ENCODE results near the gene LYRM9.
"Not testable (repeated sequence)": the region's sequence is repeated elsewhere in the genome, so short reads cannot be mapped to it uniquely, and the experiment has no call there.

Gene LYRM9

GRCh38 chr17:27892866-27893769 is at the start of gene LYRM9:
Gene LYRM9, minus strand, starts transcription at chr17:27893365. Its CDS starts 10,671 bp downstream, at chr17:27882694.
- peak; percentile 85 for DNase-seq

- no peak for DNase-seq
Observed at GRCh38 chr17:27940503-27941428, 47.6 kb upstream of the LYRM9 start.

DNA sequence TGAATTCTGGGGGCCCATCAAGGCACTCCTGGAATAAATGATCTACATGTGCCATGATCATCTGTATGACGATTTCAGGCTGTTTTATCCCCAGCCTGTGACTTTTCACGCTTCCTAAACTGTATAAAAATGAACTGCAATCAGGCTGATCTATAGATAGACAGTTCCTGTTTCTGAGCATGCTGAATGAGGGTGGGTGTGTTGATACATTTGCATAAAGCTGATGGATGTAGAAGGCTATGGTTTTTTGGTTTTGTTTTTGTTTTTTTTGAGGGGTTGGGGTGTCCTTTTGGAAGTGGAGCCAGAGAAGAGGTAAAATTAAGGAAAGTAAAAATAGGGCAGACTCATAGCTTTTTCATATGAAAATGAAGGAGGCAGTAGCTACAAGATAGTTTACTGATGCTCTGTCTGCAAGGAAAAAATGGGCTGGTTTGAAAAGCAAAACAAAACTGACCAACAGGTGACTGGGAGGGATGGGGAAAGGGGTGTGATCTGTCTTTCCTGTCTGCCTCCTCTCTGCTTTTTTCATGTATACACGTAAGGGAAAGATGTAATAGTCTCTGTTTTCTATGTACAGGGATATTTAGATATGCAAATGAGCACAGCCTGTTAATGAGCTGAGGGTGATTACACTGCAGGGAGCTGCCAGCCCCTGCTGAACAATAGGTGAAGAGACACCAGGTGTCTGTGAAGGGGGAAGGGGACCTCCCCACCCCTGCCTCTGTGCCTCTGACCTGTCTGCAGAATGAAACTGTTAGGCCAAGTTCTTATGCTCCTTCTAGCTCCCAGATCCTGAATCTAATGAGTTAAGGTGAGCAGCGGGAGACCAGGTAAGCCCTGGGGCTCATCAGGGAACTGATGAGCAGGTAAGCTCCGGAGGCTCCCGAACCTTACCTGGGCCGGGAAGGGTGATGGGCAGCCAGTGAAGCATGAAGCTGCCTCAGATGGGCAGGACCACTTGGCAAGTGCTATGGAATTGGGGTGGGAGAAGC is 46.6 kb upstream of the LYRM9 start:
- no peak for DNase-seq

DNA sequence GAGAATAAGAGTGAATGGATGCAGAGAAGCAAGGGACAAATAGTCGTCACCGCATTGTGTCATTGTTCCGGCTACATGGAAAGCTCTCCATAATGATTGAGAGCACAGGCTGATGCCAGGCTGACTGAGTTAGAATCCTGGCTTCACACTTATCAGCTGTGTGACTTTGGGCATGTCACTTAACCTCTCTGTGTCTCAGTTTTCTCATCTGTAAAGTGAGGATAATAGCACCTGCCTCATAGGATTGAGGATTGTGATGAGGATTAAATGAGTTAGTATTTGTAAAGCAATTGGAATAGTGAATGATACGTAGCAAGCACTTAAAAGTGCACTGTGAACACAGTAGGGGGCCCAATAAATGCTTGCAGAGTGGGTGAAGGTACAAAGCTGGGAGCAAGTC is 45.7 kb upstream of the LYRM9 start:
- DNase-seq, result no peak

GRCh38 chr17:27938241-27938640 is 45.1 kb upstream of the LYRM9 start:
- DNase-seq, result no peak

DNA sequence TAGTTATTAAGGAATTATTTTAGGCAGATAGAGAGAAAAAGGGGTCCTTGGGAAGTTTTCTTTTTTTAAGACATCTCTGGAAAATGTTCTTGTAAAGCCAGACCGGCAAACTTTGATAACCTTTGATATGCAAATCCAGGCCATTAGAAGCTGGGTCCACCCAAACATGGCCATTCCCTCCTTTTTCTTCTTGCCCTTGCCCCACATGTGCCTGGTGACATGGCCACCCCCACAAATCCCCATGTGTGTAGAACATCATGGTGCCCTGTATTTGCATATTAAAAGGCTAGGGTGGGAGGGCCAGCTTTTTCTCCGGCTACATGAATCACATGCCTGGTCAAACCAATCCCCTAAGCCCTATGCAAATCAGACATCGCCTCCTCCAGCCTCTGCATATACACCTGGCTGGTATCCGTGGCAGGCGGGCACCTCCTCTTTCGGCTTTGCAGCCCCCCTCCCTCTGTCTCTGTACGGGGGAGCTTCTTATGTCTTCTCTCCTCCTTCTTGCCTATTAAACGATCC is 43.9 kb upstream of the LYRM9 start:
- no peak for DNase-seq

GRCh38 chr17:27930000-27930399 is 36.8 kb upstream of the LYRM9 start:
- no peak for DNase-seq

GRCh38 chr17:27928587-27928986 is 35.4 kb upstream of the LYRM9 start:
- no peak for DNase-seq

- no peak for DNase-seq
Observed at GRCh38 chr17:27927781-27928180, 34.6 kb upstream of the LYRM9 start.

DNA sequence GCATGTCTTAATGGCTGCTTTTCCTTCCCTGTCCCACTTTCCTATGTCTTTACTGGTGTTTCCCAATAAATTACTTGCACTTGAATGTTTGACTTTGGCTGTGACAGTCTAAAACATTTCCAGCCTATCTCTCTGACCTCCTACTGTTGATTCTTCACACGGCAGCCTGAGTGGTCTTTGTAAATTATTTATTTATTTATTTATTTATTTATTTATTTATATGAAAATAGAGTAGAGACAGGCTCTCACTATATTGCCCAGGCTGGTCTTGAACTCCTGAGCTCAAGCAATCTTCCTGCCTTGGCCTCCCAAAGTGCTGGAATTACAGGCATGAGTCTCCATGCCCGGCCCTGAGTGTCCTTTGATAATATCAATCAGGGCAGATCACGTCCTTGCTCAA is 28.4 kb upstream of the LYRM9 start:
- no peak for DNase-seq

DNA sequence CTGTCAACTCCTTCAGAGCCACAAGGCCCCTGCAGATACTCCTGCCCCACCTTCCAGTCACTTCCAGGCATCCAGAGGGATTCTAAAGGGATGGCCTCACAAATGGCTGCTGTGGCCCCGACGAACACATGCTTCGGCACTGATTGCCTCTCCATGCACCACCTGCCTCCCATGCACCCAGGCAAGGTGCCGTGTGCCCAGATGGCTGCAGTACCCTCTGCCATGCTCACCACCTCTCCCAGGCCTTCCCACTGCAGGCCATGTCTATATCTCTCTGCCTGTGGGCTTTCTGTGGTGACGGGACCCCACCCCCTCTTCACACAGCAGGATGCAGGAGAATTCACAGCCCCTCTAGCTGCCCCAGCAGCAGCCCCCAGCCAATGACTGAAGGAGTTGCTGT is 27.9 kb upstream of the LYRM9 start:
- no peak for DNase-seq

DNA sequence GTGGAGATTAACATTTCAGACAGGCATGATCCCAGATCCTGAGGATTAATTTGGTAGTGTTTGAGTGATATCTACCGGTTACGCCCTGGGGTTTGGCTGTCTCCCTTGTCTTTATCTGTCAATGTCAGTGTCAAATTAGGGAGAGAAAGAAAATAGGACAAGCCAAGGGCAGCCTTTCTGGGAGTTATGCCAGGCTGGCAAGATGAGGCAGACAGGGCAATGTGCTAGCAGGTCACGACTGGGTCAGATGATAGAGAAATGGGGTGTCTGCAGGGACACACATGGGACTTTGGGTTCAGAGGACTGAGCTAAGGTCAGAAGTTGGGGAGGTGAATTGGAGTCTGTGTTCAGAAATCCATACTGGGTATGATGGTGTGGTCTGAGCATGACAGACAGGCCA is 27.4 kb upstream of the LYRM9 start:
- no peak for DNase-seq

DNA sequence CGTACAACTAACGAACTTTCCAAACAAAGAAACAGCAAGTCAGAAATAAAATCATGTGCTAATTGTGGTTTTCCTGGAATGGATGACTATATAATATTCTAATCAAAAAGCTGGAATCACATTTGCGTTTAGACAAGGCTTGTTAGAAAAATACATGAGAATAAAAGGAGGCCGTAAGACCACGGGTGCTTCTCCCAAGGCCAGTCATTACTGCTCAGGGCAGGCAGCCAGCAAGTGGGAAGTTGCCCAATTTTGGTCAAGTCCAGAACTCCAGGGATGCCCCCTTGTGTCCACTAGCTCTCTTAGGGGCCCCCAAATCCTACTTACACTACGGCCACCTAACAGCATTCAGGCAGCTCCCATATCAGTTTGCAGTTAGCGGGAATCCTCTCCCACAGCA is 25.9 kb upstream of the LYRM9 start:
- no peak for DNase-seq

GRCh38 chr17:27918498-27918897 is 25.3 kb upstream of the LYRM9 start:
- DNase-seq, result no peak

DNA sequence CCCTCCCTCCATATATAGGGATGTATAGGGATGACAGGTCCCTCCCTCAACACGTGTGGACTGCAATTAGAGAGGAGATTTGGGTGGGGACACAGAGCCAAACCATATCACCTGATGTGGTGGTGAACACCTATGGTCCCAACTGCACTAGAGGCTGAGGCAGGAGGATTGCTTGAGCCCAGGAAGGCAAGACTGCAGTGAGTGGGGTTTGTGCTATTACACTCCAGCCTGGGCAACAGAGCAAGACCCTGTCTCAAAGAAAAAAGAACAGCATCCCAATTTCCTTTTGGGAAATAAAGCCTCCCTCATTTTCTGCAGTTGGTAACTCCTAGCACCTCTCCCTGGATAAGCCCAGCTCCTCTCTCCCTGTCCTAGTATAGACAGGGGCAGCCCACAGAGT is 23.8 kb upstream of the LYRM9 start:
- DNase-seq, result no peak

- no peak for DNase-seq
Observed at GRCh38 chr17:27915709-27916108, 22.5 kb upstream of the LYRM9 start.

DNA sequence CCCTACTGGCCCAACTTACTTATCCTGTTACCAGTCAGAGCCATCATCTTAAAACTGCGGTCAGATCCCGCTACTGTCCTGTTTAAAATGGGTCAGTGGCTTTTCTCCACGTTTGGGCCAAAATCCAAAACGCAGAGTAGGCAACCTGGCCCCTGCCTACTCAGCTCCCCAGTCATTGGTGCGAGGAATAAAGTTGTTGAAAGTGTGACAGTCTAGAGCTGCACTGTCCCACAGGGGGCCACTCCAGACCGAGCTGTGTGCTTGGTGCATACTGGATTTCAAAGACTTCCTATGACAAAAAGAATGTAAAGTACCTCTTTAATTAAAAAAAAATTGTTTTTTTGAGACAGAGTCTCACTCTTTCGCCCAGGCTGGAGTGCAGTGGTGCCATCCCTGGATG is 21.2 kb upstream of the LYRM9 start:
- DNase-seq, result no peak

GRCh38 chr17:27912964-27913363 is 19.8 kb upstream of the LYRM9 start:
- no peak for DNase-seq

DNA sequence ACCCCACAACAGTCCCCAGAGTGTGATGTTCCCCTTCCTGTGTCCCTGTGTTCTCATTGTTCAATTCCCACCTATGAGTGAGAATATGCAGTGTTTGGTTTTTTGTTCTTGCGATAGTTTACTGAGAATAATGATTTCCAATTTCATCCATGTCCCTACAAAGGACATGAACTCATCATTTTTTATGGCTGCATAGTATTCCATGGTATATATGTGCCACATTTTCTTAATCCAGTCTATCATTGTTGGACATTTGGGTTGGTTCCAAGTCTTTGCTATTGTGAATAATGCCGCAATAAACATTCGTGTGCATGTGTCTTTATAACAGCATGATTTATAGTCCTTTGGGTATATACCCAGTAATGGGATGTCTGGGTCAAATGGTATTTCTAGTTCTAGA is 19.1 kb upstream of the LYRM9 start:
- not testable (repeated sequence) for DNase-seq

GRCh38 chr17:27907976-27908558 is 14.9 kb upstream of the LYRM9 start:
- no peak for DNase-seq

DNA sequence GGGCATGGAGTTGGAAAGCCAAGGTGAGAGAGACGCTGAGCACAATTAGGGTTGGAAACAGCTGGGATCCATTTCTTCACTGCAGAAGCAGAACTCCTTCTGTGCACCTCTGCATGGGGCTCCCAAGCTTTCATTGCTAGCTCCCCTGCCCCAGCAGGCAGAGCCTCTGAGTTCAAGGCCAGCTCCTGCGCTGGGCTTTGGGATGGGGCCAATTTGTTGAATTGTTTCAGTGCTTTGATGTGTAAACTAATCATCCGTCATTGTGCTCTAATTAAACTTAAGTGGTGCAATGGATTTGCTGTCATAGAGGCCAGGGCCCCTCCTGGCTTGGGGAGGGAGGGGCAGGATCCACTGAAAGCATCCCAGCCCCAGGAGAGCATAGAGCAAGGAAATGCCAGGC is 13.5 kb upstream of the LYRM9 start:
- no peak for DNase-seq

DNA sequence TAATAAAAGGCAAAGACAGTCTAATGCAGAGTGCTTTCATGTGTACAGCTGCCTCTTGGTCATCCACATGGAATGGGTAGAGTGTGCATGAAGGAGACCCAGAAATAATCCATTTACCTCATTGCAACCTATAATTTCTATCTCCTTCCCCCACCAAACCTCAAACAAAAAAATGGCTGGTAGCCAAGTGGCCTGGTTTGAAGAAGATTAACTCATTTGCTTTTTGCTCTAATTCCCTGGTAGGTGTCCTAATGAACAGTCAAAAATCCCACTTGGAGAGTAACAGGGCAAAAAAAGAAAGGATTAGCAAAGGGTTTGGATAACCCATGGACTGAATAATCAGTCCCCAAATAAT is 13.0 kb upstream of the LYRM9 start:
- no peak for DNase-seq

Data from RPMI8226 (cell line).